Measurements from ENCODE around the gene NECAB3.
"Not testable (repeated sequence)": the region's sequence is repeated elsewhere in the genome, so short reads cannot be mapped to it uniquely, and the experiment has no call there.

NECAB3 gene

DNA sequence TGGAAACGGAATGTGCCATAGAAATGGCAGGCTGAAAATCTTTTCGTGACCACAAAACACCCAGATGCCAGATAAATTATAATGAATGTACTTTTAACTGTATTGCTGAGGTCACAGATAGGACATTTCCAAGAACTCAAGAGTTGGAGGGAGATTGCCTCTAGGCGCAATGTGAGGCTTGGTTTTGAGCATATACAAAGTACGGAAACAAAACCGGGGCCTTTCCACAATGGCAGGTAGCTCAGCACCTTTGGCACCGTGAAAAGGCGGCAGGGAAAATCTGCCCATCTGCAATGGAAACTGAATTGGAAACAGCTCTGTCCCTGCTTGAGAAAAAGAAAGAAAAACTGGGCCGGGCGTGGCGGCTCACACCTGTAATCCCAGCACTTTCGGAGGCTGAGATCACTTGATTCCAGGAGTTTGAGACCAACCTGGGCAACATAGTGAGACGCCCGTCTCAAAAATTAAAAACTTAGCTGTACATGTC lies 22.6 kb downstream of the NECAB3 start:
- no peak for DNase-seq (ENCODE audit: low read depth)

DNA sequence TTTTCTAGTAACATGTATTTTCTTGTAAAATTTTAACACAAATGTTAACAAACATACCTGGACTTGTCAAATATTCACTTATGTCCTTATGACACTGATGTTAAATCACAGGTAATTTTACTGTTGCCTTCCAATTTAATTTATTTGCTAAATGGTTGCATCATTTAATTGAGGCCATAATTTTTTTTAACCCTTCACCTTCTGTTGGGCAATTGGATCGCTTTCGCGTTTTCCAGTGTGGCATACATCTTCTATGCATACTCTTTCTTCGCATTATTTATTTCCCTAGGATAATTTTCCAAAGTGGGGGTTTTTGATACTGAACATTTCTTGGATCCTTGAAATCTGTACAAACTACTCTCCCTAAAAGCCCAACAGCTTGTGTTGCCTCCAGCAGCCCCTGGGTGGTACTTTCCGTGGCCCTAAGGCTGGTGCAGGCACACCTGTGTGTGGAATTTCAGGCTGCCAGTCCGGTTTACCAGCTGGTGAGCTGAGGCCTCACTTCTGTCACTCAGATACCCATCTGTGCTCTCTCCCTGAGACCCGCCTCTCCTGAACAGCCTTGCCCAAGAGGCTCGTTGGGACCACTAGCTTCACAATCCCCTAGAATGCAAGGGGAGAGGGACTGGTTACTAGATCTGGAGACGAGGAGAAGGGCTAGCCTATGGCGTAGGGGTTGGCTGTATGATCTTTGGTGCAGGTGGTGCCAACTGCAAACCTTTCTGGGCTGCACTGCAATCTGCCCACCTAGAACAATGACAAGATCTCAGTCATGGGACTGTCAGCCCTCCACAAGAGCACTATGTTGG lies 23.3 kb downstream of the NECAB3 start:
- TF ChIP-seq, protein P1, sequence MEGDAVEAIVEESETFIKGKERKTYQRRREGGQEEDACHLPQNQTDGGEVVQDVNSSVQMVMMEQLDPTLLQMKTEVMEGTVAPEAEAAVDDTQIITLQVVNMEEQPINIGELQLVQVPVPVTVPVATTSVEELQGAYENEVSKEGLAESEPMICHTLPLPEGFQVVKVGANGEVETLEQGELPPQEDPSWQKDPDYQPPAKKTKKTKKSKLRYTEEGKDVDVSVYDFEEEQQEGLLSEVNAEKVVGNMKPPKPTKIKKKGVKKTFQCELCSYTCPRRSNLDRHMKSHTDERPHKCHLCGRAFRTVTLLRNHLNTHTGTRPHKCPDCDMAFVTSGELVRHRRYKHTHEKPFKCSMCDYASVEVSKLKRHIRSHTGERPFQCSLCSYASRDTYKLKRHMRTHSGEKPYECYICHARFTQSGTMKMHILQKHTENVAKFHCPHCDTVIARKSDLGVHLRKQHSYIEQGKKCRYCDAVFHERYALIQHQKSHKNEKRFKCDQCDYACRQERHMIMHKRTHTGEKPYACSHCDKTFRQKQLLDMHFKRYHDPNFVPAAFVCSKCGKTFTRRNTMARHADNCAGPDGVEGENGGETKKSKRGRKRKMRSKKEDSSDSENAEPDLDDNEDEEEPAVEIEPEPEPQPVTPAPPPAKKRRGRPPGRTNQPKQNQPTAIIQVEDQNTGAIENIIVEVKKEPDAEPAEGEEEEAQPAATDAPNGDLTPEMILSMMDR (IDR thresholded peaks at IDR 0.05; ENCODE audit: low read length, missing control alignments), result no peak
- DNase-seq (ENCODE audit: low read depth), result no peak

More for the DNA sequence above, 22.6 kb downstream of the NECAB3 start:
- no peak overlapping the region for H3K4me3 ChIP-seq (replicated peaks; ENCODE audit: low read depth, low read length)
- TF ChIP-seq, protein P1 (IDR thresholded peaks at IDR 0.05; ENCODE audit: low read length, missing control alignments), result no peak

DNA sequence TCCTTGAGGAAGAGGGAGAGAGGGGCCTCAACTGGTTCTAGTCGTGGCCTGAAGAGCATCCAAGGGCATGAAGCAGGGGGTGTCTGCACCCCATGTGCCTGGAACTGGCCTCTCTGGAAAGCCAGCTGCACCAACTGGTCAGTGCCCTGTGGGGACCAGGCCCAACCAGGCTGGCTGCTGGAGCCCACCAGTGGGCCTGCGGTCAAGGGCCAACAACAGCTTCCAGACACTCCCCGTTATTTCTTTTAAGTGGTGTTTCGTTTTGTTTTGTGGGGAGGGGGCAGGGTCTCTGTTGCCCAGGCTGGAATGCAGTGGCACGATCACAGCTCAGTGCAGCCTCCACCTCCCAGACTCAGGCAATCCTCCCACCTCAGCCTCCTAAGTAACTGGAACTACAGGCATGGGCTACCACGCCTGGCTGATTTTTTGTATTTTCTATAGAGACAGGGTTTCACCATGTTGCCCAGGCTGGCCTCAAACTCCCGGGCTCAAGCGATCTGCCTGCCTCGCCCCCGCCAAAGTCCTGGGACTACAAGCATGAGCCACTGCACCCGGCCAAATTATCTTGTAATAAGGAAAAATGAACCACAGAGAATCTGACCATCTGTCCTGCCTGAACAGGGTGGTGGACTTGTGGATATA lies 24.0 kb downstream of the NECAB3 start:
- H3K4me3 ChIP-seq (replicated peaks; ENCODE audit: low read depth, low read length), result no peak overlapping the region
- no peak for DNase-seq (ENCODE audit: low read depth)
- TF ChIP-seq, protein P1 (IDR thresholded peaks at IDR 0.05; ENCODE audit: low read length, missing control alignments), result no peak

More for the DNA sequence above, 23.3 kb downstream of the NECAB3 start:
- H3K4me3 ChIP-seq (replicated peaks; ENCODE audit: low read depth, low read length), result no peak overlapping the region

DNA sequence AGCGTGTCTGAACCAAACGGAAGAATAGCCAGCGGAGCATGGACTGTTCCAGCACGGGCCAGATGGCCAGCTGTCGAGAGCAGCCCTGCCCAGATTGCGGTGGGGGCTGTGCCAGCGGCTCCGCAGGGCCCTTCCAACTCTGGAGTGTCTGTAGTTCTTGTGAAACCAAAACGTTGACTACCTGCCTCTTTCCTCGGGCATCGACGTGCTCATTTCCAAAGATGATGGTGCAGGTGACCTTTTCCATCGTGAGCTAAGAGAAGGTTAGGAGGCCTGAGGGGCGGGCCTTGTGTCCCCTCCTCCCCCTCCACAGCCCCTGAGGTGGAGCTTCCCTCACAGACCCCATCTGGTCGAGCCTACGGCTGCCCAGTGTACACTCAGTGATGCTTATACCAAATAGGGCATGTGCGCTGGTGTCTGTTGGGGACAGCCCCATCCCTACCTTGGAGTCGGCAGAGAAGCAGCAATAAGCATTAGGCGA lies 25.0 kb downstream of the NECAB3 start:
- no peak for DNase-seq (ENCODE audit: low read depth)
- no peak overlapping the region for H3K4me3 ChIP-seq (replicated peaks; ENCODE audit: low read depth, low read length)
- TF ChIP-seq, protein P1 (IDR thresholded peaks at IDR 0.05; ENCODE audit: low read length, missing control alignments), result no peak

DNA sequence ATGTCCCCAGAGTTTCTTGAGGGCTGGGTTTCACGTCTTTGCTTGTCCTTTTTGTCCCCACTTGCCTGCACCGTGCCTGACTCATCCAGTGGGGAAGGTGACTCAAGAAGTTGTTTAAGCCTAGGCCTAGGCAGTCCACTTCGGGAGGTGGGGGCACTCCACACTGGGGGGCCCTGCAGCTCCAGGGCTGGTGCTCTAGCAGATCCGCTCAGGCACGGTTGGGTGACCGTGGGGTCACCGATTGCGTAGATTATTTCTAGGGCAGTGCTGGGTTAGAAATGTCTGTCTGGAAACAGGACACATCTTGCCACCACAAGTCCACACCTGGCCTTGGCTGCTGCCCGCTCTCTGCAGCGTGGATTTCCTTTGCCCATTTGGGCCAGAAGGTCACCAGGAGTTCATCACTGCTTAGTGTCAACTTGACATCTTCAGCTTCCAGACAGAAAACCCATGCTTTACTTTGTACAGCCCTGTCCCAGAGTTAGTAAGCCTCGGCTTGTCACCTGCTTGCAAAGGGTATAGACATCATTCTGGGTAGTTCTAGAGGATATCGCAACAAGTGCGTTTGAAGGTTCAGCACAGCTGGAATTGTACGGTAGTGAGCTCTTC lies 25.7 kb downstream of the NECAB3 start:
- TF ChIP-seq, protein P1 (IDR thresholded peaks at IDR 0.05; ENCODE audit: low read length, missing control alignments), result no peak
- no peak for DNase-seq (ENCODE audit: low read depth)
- no peak overlapping the region for H3K4me3 ChIP-seq (replicated peaks; ENCODE audit: low read depth, low read length)

DNA sequence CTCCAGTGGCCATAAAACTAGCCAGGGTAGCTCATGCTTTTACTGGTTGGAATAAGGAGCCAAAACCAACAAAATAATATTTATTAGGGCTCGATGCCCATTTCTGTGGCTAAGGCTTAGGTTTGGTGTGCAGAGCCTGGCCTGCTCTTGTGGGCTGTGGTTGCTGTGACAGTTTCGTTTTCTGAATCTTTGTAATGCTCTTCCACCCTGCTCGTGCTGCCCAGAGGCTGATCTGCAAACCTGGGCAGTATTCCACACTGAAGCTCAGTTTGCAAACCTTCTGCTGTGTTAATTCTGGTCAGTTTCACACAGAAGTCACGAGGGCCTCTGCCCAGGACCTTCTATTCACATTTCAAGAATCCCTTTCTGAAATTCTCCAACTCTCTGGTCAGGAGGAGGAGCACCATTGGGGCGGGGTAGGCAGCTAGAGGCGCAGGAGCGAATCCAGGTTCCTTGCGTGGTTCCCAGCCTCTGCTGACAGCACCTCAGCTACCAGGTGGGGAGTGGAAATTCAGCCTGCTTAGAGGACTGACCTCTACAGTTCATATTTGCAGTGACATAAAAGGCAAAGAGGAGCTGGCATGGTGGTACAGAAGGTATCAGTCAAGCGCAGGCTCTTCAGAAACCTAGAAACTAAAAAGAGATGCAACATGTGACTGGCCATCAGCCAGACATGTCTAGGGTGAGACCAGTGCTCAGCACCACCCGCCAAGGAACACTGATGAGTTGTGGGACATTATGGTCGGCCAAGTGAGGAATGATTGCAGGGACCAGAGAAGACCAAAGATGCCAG lies 26.4 kb downstream of the NECAB3 start:
- H3K4me3 ChIP-seq (replicated peaks; ENCODE audit: low read depth, low read length), result no peak overlapping the region
- TF ChIP-seq, protein P1 (IDR thresholded peaks at IDR 0.05; ENCODE audit: low read length, missing control alignments), result no peak
- DNase-seq (ENCODE audit: low read depth), result peak; percentile 43

DNA sequence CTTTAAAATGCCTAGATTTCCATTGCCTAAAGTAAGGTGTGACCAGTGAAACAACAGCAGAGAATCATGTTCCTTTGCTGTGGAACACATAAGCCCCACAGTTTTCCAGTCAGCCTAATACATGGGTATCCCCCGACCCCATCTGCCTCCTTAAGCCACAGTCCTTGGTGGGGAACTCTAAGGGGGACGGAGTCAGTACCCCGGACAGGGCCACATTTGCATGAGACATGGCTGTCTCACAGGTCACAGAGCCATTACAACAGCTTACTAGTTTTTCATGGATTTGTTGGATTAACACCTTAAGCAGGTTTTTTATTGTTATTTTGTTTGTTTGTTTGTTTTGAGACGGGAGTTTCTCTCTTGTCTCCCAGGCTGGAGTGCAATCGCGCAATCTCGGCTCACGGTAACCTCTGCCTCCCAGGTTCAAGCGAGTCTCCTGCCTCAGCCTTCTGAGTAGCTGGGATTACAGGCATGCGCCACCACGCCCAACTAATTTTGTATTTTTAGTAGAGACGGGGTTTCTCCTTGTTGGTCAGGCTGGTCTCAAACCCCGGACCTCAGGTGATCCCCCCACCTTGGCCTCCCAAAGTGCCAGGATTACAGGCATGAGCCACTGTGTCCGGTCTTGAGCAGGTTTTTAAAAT lies 27.1 kb downstream of the NECAB3 start:
- not testable (repeated sequence) for DNase-seq (ENCODE audit: low read depth)

More for the DNA sequence above, 27.1 kb downstream of the NECAB3 start:
- not testable (repeated sequence) for H3K4me3 ChIP-seq (replicated peaks; ENCODE audit: low read depth, low read length)

Measured in fibroblast of pulmonary artery (primary cell).